Stimulated activated naive CD8-positive, alpha-beta T cell treated with anti-CD3 and anti-CD28 coated beads, Interleukin-15, amount 100 ng/mL, for 72 hours (primary cell): Measurements from ENCODE around the gene KCNQ1OT1.

ENCODE experiments used
- ATAC-seq: fragments of 150-1000 bp; cut with Tn5 transposase; 2 replicates; pipeline ENCODE4 v1.10.0; 2021; ENCODE audit warnings: mild to moderate bottlenecking, moderate library complexity
- DNase-seq, 2 donors: peaks; one replicate each; pipeline ENCODE4 v3.0.0; 2021 to 2022
- H3K27ac Mint-ChIP-seq, 2 donors: one replicate each; pipeline ENCODE4 v1.8.0; 2022; ENCODE audit warnings: mild to moderate bottlenecking in 2 of 2, mixed read lengths in 2 of 2, moderate library complexity in 2 of 2
- H3K27me3 Mint-ChIP-seq: one replicate; pipeline ENCODE4 v1.8.0; 2022; ENCODE audit warnings: mixed read lengths
- H3K4me1 Mint-ChIP-seq: one replicate; pipeline ENCODE4 v1.8.0; 2022; ENCODE audit warnings: mild to moderate bottlenecking, mixed read lengths
- H3K4me3 Mint-ChIP-seq, 2 donors: one replicate each; pipeline ENCODE4 v1.8.0; 2022; ENCODE audit warnings: mild to moderate bottlenecking in 2 of 2, mixed read lengths in 2 of 2, moderate library complexity in 1 of 2
- H3K9me3 Mint-ChIP-seq, 2 donors: one replicate each; pipeline ENCODE4 v1.8.0; 2022; ENCODE audit warnings: mixed read lengths in 2 of 2

The KCNQ1OT1 gene

GRCh38 chr11:2689651-2690575 is 9.9 kb downstream of the KCNQ1OT1 start:
- no peak for DNase-seq
- Mint-ChIP-seq H3K27me3 (no peaks in the 10 kb centered on the region), H3K4me1 (peaks cover 6% of the 10 kb centered on the region), H3K4me3 (no peak overlapping the region), H3K27ac (no peak overlapping the region), H3K9me3 (no peaks in the 10 kb centered on the region)
- no peak for ATAC-seq

GRCh38 chr11:2688381-2689231 is 11.2 kb downstream of the KCNQ1OT1 start:
- ATAC-seq (no peak), DNase-seq (no peak)
- no peaks in the 10 kb centered on the region for H3K27me3 Mint-ChIP-seq

GRCh38 chr11:2687782-2688191 is 12.0 kb downstream of the KCNQ1OT1 start:
- H3K4me1 Mint-ChIP-seq, result peaks cover 6% of the 10 kb centered on the region
- ATAC-seq (no peak), DNase-seq (no peak)
- no peaks in the 10 kb centered on the region for H3K9me3 Mint-ChIP-seq
- H3K4me3 Mint-ChIP-seq, result no peak overlapping the region
- H3K27me3 Mint-ChIP-seq, result no peaks in the 10 kb centered on the region
- no peak overlapping the region for H3K27ac Mint-ChIP-seq

More at GRCh38 chr11:2688381-2689231, 11.2 kb downstream of the KCNQ1OT1 start:
- no peak overlapping the region for H3K4me3 Mint-ChIP-seq
- no peaks in the 10 kb centered on the region for H3K9me3 Mint-ChIP-seq
- peak overlapping the region in 1 of 2 donors; percentile 77 for H3K27ac Mint-ChIP-seq
- peaks cover 6% of the 10 kb centered on the region for H3K4me1 Mint-ChIP-seq

GRCh38 chr11:2687223-2687530 is 12.6 kb downstream of the KCNQ1OT1 start:
- no peak overlapping the region for H3K27ac Mint-ChIP-seq
- H3K9me3 Mint-ChIP-seq, result no peaks in the 10 kb centered on the region
- no peak for ATAC-seq

GRCh38 chr11:2686360-2687222 is 13.2 kb downstream of the KCNQ1OT1 start:
- no peaks in the 10 kb centered on the region for H3K9me3 Mint-ChIP-seq
- H3K4me3 Mint-ChIP-seq, result no peak overlapping the region
- H3K27ac Mint-ChIP-seq, result no peak overlapping the region
- DNase-seq (no peak), ATAC-seq (no peak)
- H3K4me1 Mint-ChIP-seq, result no peaks in the 10 kb centered on the region
- H3K27me3 Mint-ChIP-seq, result no peaks in the 10 kb centered on the region

More at GRCh38 chr11:2687223-2687530, 12.6 kb downstream of the KCNQ1OT1 start:
- no peaks in the 10 kb centered on the region for H3K27me3 Mint-ChIP-seq
- H3K4me1 Mint-ChIP-seq, result peaks cover 3% of the 10 kb centered on the region
- no peak overlapping the region for H3K4me3 Mint-ChIP-seq
- no peak for DNase-seq

GRCh38 chr11:2685566-2686359 is 14.0 kb downstream of the KCNQ1OT1 start:
- H3K4me1 Mint-ChIP-seq, result no peaks in the 10 kb centered on the region
- H3K27me3 Mint-ChIP-seq, result no peaks in the 10 kb centered on the region
- H3K9me3 Mint-ChIP-seq, result no peaks in the 10 kb centered on the region
- no peak overlapping the region for H3K4me3 Mint-ChIP-seq
- DNase-seq (no peak), ATAC-seq (no peak)
- H3K27ac Mint-ChIP-seq, result peak overlapping the region in 1 of 2 donors; percentile 79

- Mint-ChIP-seq H3K27ac (peak overlapping the region in 1 of 2 donors; percentile 19), H3K27me3 (no peaks in the 10 kb centered on the region), H3K9me3 (no peaks in the 10 kb centered on the region), H3K4me3 (no peak overlapping the region), H3K4me1 (no peaks in the 10 kb centered on the region)
- DNase-seq, result no peak
- no peak for ATAC-seq
These were observed 14.7 kb downstream of the KCNQ1OT1 start for GRCh38 chr11:2685051-2685450.

- DNase-seq, result no peak
- no peaks in the 10 kb centered on the region for H3K4me1 Mint-ChIP-seq
- H3K27me3 Mint-ChIP-seq, result no peaks in the 10 kb centered on the region
- H3K27ac Mint-ChIP-seq, result peak overlapping the region in 1 of 2 donors; percentile 40
- no peak for ATAC-seq
- H3K9me3 Mint-ChIP-seq, result no peaks in the 10 kb centered on the region
- no peak overlapping the region for H3K4me3 Mint-ChIP-seq
These were observed 15.2 kb downstream of the KCNQ1OT1 start for GRCh38 chr11:2684581-2684980.

- DNase-seq (no peak), ATAC-seq (no peak)
- Mint-ChIP-seq H3K27ac (no peak overlapping the region), H3K4me3 (no peak overlapping the region), H3K27me3 (no peaks in the 10 kb centered on the region), H3K9me3 (no peaks in the 10 kb centered on the region), H3K4me1 (no peaks in the 10 kb centered on the region)
These were observed 16.0 kb downstream of the KCNQ1OT1 start for GRCh38 chr11:2683806-2684205.

GRCh38 chr11:2681408-2682145 is 18.2 kb downstream of the KCNQ1OT1 start:
- Mint-ChIP-seq H3K27me3 (no peaks in the 10 kb centered on the region), H3K4me3 (no peak overlapping the region), H3K27ac (peak overlapping the region; percentile 8 to 69), H3K9me3 (no peaks in the 10 kb centered on the region), H3K4me1 (no peaks in the 10 kb centered on the region)
- DNase-seq (no peak), ATAC-seq (no peak)

GRCh38 chr11:2679011-2679676 is 20.6 kb downstream of the KCNQ1OT1 start:
- no peaks in the 10 kb centered on the region for H3K4me1 Mint-ChIP-seq
- no peaks in the 10 kb centered on the region for H3K9me3 Mint-ChIP-seq
- H3K27ac Mint-ChIP-seq, result no peak overlapping the region
- ATAC-seq (no peak), DNase-seq (no peak)
- no peaks in the 10 kb centered on the region for H3K27me3 Mint-ChIP-seq
- no peak overlapping the region for H3K4me3 Mint-ChIP-seq

GRCh38 chr11:2678396-2678795 is 21.4 kb downstream of the KCNQ1OT1 start:
- no peak overlapping the region for H3K4me3 Mint-ChIP-seq
- H3K27ac Mint-ChIP-seq, result no peak overlapping the region
- no peaks in the 10 kb centered on the region for H3K9me3 Mint-ChIP-seq
- DNase-seq, result no peak
- H3K4me1 Mint-ChIP-seq, result no peaks in the 10 kb centered on the region
- no peaks in the 10 kb centered on the region for H3K27me3 Mint-ChIP-seq
- ATAC-seq, result no peak

- H3K27me3 Mint-ChIP-seq, result no peaks in the 10 kb centered on the region
- DNase-seq, result no peak
- H3K4me1 Mint-ChIP-seq, result no peaks in the 10 kb centered on the region
- no peak for ATAC-seq
- H3K4me3 Mint-ChIP-seq, result no peak overlapping the region
- no peak overlapping the region for H3K27ac Mint-ChIP-seq
- no peaks in the 10 kb centered on the region for H3K9me3 Mint-ChIP-seq
These were observed 22.7 kb downstream of the KCNQ1OT1 start for GRCh38 chr11:2677127-2677526.

- H3K27ac Mint-ChIP-seq, result no peak overlapping the region
- DNase-seq, result no peak
- H3K9me3 Mint-ChIP-seq, result no peaks in the 10 kb centered on the region
- no peaks in the 10 kb centered on the region for H3K27me3 Mint-ChIP-seq
- no peaks in the 10 kb centered on the region for H3K4me1 Mint-ChIP-seq
- ATAC-seq, result no peak
- H3K4me3 Mint-ChIP-seq, result no peak overlapping the region
These were observed 24.3 kb downstream of the KCNQ1OT1 start for GRCh38 chr11:2675540-2675939.
